ENCODE results near the gene GCAT. TPM values are rescaled to one million over a fixed set of nuclear protein-coding genes. Genes with fewer than 3 reads are reported as not detected.

The GCAT gene
- total RNA-seq, result 10 to 100 TPM in 2 of 3 donors, 1 to 10 TPM in 1; 9.2 to 15.6 (median 13.6) TPM
- long read RNA-seq, donor 1, transcript GCAT-201 (9 exons, 1,497 nt), result major isoform, 7 of 12 reads
- long read RNA-seq, donor 1, partial matches to known transcripts, result 2 of 12 reads
- long read RNA-seq, donor 1, other reads (novel, unspliced or antisense), result 3 of 12 reads
- long read RNA-seq, donor 2, transcript GCAT-201 (9 exons, 1,497 nt), result major isoform, 10 of 15 reads
- long read RNA-seq, donor 2, partial matches to known transcripts, result 1 of 15 reads
- long read RNA-seq, donor 2, other reads (novel, unspliced or antisense), result 4 of 15 reads

- Histone ChIP-seq H3K4me1 (ENCODE audit: low read depth) (peaks cover 28% of the 10 kb centered on the region), H3K9me3 (no peaks in the 10 kb centered on the region), H3K36me3 (ENCODE audit: low read depth) (no peaks in the 10 kb centered on the region), H3K4me3 (peak within 1 kb of the TSS; percentile 19)
- ATAC-seq, result peak; percentile 84
- peak; percentile 97 to 98 (median 98) for DNase-seq
- TF ChIP-seq CTCF (IDR thresholded peaks at IDR 0.05), result no peak
- intact Hi-C loops (cut with DNase I, micrococcal nuclease), result no loop called here
These were observed at the start of gene GCAT for GRCh38 chr22:37807410-37808293. Gene GCAT, plus strand, starts transcription at chr22:37807934. Its CDS starts 34 bp downstream, at chr22:37807968.

DNA sequence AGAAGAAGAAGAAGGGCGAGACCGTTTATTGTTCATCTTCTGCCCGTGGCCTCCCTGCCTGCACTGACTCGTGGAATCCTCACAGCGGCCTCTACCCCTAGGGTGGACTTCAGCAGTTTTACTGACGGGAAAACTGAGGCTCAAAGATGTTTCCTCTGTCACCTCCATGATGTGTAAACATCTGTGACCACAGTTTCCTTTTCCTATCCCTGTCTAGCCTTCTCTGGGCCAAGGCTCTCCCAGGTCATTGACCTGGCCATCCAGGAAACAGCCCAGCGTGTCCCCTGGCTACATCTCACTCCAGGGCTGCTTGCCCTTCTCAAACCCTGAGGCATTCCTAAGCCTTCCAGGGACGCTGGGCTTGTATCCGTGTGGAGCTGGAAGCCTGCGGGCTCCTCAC, 49.0 kb upstream of the GCAT start:
- Histone ChIP-seq H3K9me3 (no peaks in the 10 kb centered on the region), H3K4me3 (no peak overlapping the region), H3K36me3 (ENCODE audit: low read depth) (peaks cover 4% of the 10 kb centered on the region), H3K4me1 (ENCODE audit: low read depth) (no peaks in the 10 kb centered on the region)
- no peak for ATAC-seq
- no peak for DNase-seq
- intact Hi-C loops (cut with DNase I, micrococcal nuclease), result no loop called here
- TF ChIP-seq CTCF (IDR thresholded peaks at IDR 0.05), result no peak

GRCh38 chr22:37759281-37759680, 48.5 kb upstream of the GCAT start:
- Histone ChIP-seq H3K36me3 (ENCODE audit: low read depth) (peaks cover 4% of the 10 kb centered on the region), H3K4me3 (no peak overlapping the region), H3K9me3 (no peaks in the 10 kb centered on the region), H3K4me1 (ENCODE audit: low read depth) (no peaks in the 10 kb centered on the region)
- intact Hi-C loops (cut with DNase I, micrococcal nuclease), result no loop called here
- DNase-seq, result no peak
- ATAC-seq, result no peak
- no peak for TF ChIP-seq CTCF (IDR thresholded peaks at IDR 0.05)

DNA sequence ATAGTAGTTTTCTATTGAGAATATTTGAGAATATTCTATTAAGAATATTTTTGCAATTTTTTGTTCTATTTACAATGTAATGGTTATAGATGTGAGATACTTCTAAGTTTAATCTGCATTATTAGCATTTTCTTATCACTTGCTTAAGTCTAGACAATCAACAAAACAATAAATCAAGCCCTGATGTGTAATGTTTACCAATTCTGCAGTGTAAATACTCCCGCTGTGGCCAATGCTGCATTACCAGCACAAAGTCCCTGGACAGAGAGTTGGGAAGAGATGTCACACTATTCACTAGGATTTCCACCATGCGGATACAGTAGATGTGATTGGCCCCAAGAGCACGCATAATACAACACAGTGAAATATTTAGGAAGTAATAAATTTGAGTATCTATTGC, 47.6 kb upstream of the GCAT start:
- Histone ChIP-seq H3K4me3 (no peak overlapping the region), H3K4me1 (ENCODE audit: low read depth) (no peaks in the 10 kb centered on the region), H3K36me3 (ENCODE audit: low read depth) (peaks cover 4% of the 10 kb centered on the region), H3K9me3 (no peaks in the 10 kb centered on the region)
- DNase-seq (no peak), ATAC-seq (no peak)
- intact Hi-C loops (cut with DNase I, micrococcal nuclease), result no loop called here
- no peak for TF ChIP-seq CTCF (IDR thresholded peaks at IDR 0.05)

DNA sequence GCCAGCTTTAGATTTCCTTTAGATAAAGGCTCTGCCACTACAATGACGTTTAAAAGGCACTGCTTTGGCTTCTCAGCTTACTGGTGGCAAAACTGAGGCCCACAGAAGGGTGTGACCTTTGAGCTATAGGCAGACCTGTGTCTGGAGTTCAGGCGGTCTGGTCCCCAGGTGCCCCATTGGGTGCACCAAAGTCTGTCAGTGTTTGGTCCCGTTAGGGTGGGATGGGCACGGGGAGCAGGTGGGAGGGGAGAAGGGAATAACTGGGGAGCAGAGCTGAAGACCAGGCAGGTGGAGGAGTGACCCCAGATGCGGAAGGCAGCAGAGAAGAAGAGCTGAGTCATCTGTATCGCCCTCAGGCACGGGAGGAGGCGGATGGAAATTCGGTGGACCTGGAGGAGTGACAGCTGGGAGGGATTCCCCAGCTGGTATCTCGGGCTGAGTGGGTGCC, 45.3 kb upstream of the GCAT start:
- Histone ChIP-seq H3K4me3 (no peak overlapping the region), H3K4me1 (ENCODE audit: low read depth) (no peaks in the 10 kb centered on the region), H3K36me3 (ENCODE audit: low read depth) (peaks cover 4% of the 10 kb centered on the region), H3K9me3 (no peaks in the 10 kb centered on the region)
- intact Hi-C loops (cut with DNase I, micrococcal nuclease), result no loop called here
- no peak for TF ChIP-seq CTCF (IDR thresholded peaks at IDR 0.05)
- no peak for ATAC-seq
- no peak for DNase-seq
